Measurements from ENCODE around the gene COLEC11.

GRCh38 chr2:3565117-3565516, 29.8 kb upstream of the COLEC11 start:
- TF ChIP-seq, protein P1, sequence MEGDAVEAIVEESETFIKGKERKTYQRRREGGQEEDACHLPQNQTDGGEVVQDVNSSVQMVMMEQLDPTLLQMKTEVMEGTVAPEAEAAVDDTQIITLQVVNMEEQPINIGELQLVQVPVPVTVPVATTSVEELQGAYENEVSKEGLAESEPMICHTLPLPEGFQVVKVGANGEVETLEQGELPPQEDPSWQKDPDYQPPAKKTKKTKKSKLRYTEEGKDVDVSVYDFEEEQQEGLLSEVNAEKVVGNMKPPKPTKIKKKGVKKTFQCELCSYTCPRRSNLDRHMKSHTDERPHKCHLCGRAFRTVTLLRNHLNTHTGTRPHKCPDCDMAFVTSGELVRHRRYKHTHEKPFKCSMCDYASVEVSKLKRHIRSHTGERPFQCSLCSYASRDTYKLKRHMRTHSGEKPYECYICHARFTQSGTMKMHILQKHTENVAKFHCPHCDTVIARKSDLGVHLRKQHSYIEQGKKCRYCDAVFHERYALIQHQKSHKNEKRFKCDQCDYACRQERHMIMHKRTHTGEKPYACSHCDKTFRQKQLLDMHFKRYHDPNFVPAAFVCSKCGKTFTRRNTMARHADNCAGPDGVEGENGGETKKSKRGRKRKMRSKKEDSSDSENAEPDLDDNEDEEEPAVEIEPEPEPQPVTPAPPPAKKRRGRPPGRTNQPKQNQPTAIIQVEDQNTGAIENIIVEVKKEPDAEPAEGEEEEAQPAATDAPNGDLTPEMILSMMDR (IDR thresholded peaks at IDR 0.05; ENCODE audit: low read length), result no peak
- TF ChIP-seq EZH2 (IDR thresholded peaks at IDR 0.05; ENCODE audit: borderline replicate concordance, low read length), result no peak

Data from OCI-LY1 (cell line).